ENCODE measurements around the gene DUXA.
"Not testable (repeated sequence)": the region's sequence is repeated elsewhere in the genome, so short reads cannot be mapped to it uniquely, and the experiment has no call there.

Gene DUXA

GRCh38 chr19:57167385-57167784 is at the start of gene DUXA:
Gene DUXA (minus strand): TSS chr19:57167485. CDS start chr19:57167443, 42 bp downstream.
- DNase-seq (ENCODE audit: low read depth in 2 of 2, low spot score in 1 of 2), result no peak

DNA sequence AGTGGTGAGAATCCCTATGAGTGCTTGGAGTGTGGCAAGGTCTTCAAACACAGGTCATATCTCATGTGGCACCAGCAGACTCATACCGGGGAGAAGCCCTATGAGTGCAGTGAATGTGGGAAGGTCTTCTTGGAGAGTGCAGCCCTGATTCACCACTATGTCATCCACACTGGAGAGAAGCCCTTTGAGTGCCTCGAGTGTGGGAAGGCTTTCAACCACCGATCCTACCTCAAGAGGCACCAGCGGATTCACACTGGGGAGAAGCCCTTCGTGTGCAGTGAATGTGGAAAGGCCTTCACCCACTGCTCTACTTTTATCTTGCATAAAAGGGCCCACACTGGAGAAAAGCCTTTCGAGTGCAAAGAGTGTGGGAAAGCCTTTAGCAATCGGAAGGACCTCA is 44.8 kb upstream of the DUXA start:
- no peak for DNase-seq (ENCODE audit: low read depth in 2 of 2, low spot score in 1 of 2)

DNA sequence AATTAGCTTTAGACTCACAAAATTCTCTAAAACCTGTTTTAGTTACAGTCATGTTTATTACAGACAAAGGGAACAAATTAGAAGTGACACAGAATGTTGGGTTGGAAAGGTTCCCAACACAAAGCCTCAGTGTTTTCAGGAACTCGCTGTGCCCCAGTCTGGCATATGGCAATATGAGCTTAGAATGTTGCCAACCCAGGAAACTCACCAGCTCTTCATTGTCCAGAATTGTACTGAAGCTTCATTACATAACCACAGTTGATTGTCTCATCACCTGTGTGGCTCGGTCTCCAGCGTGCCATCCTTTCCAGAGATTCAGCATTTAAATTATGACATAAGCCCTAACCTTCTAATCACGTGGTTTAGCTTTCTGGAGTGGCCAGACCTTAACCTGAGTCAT is 43.1 kb upstream of the DUXA start:
- no peak for DNase-seq (ENCODE audit: low read depth in 2 of 2, low spot score in 1 of 2)

GRCh38 chr19:57202160-57202559 is 34.9 kb upstream of the DUXA start:
- no peak for DNase-seq (ENCODE audit: low read depth in 2 of 2, low spot score in 1 of 2)

GRCh38 chr19:57197874-57198273 is 30.6 kb upstream of the DUXA start:
- DNase-seq (ENCODE audit: low read depth in 2 of 2, low spot score in 1 of 2), result not testable (repeated sequence)

- no peak for DNase-seq (ENCODE audit: low read depth in 2 of 2, low spot score in 1 of 2)
Observed at GRCh38 chr19:57192993-57193392, 25.7 kb upstream of the DUXA start.

DNA sequence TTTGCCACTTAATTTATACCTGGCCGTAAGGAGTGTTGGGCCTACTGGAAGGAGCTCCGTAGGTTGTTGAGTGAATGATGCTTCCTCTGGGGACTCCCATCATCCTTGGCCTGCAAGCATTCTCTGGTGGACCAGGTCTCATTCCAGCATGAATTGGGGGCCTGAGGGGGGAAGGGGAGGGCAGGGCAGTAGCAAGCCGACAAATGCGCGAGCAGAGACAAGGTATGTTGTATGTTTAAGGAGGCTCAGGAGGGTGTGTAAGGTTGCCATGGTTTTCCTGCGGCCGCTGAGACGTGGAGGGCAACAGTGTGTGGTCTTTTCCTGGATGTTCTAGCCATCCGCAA is 24.8 kb upstream of the DUXA start:
- no peak for DNase-seq (ENCODE audit: low read depth in 2 of 2, low spot score in 1 of 2)

GRCh38 chr19:57191141-57192076 is 24.1 kb upstream of the DUXA start, which contains the start of gene ZNF264:
Gene ZNF264 (plus strand): TSS chr19:57191500. CDS start chr19:57191914, 414 bp downstream.
- DNase-seq (ENCODE audit: low read depth in 2 of 2, low spot score in 1 of 2), result peak; percentile 77 to 85

- no peak for DNase-seq (ENCODE audit: low read depth in 2 of 2, low spot score in 1 of 2)
Observed at GRCh38 chr19:57190301-57190700, 23.0 kb upstream of the DUXA start.

DNA sequence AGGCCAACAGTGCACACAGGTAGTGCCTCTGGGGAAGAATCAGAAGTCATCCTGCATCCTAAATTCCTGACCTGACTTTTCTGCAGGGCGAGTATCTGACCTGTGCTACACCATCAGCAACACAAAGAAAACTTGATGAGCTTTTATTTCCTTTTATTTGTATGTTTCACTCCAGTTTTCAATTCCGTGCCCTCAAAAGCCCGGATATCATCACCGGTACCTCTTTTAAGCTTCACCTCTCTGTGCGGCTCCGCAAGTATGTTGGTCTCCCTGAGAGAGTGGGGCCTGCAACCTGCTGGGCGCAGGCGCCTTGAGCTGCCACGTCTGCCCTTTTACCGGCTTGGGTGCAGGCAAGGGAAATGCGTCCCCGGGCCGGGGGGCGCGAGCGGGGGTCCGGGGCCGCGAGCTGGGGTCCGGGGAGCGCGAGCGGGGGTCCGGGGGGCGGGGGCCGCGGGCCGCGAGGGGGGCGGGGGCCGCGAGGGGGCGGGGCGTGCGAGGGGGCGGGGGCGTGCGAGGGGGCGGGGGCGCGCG is 4.3 kb upstream of the DUXA start:
- DNase-seq (ENCODE audit: low read depth in 2 of 2, low spot score in 1 of 2), result no peak

GRCh38 chr19:57165846-57166245 is 1.4 kb downstream of the DUXA start:
- no peak for DNase-seq (ENCODE audit: low read depth in 2 of 2, low spot score in 1 of 2)

DNA sequence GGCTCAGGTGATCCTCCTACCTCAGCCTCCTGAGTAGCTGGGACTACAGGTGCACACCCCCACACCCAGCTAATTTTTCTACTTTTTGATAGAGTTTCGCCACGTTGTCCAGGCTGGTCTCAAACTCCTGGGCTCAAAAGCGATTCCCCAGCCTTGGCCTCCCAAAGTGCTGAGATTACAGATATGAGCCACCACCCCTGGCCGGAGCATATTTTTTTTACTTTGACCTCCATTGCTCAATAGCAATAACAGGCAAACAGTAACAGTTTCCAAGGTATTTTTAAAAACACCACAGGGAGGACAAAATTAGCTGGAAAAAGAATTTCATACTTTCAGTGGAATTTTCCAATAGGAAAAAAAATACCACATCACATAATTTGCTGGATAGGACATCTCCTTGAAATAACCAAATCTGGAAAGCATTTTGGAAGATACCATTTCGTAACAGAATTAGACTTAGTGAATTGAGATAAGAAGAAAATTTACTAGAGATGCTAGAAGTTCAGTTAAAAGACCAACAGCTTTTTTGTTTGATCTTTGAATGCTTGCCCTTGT is 5.2 kb downstream of the DUXA start:
- no peak for DNase-seq (ENCODE audit: low read depth in 2 of 2, low spot score in 1 of 2)

DNA sequence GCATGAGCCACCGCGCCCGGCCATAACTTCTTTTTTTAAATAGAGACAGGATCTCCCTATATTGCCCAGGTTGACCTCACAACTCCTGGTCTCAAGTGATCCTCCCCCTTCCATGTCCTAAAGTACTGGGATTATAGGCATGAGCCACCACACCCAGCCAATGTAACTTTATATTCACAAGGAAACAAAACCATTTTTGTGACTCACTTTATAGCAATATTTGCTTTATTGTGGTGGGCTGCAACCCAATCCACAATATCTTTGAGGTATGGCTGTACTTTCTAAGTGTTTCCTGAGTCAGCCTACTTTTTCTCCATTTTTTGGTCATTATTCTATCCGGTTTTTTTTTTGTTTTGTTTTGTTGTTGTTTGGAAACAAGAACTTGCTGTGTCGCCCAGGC is 14.4 kb downstream of the DUXA start:
- DNase-seq (ENCODE audit: low read depth in 2 of 2, low spot score in 1 of 2), result no peak

- no peak for DNase-seq (ENCODE audit: low read depth in 2 of 2, low spot score in 1 of 2)
Observed at GRCh38 chr19:57141699-57142098, 25.6 kb downstream of the DUXA start.

DNA sequence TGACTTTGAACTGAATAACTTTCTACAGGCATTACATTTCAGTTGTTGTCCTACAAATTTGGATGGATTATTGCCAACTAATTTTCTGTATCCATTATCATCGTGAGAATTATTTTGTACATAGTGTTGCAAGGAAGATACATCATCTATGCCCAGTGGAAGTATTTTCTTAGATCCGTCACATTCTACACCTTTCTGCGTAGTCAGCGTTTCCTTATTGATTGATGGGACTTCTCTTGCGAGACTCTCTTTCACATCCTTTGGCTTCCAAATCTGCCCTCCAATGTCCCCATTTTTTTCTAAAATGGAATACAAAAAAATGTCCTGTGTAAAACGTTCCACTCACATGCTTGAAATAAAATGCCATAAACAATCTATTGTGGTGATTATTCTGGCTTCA is 31.5 kb downstream of the DUXA start:
- DNase-seq (ENCODE audit: low read depth in 2 of 2, low spot score in 1 of 2), result no peak

GRCh38 chr19:57127403-57127802 is 39.9 kb downstream of the DUXA start:
- DNase-seq (ENCODE audit: low read depth in 2 of 2, low spot score in 1 of 2), result not testable (repeated sequence)

- no peak for DNase-seq (ENCODE audit: low read depth in 2 of 2, low spot score in 1 of 2)
Observed at GRCh38 chr19:57123882-57124281, 43.4 kb downstream of the DUXA start.

- DNase-seq (ENCODE audit: low read depth in 2 of 2, low spot score in 1 of 2), result no peak
Observed at GRCh38 chr19:57118848-57119247, 48.4 kb downstream of the DUXA start.

GRCh38 chr19:57113501-57113900 is 53.8 kb downstream of the DUXA start:
- not testable (repeated sequence) for DNase-seq (ENCODE audit: low read depth in 2 of 2, low spot score in 1 of 2)

GRCh38 chr19:57111329-57111644 is 56.0 kb downstream of the DUXA start:
- no peak for DNase-seq (ENCODE audit: low read depth in 2 of 2, low spot score in 1 of 2)

GRCh38 chr19:57110592-57111328 is 56.5 kb downstream of the DUXA start:
- DNase-seq (ENCODE audit: low read depth in 2 of 2, low spot score in 1 of 2), result no peak

DNA sequence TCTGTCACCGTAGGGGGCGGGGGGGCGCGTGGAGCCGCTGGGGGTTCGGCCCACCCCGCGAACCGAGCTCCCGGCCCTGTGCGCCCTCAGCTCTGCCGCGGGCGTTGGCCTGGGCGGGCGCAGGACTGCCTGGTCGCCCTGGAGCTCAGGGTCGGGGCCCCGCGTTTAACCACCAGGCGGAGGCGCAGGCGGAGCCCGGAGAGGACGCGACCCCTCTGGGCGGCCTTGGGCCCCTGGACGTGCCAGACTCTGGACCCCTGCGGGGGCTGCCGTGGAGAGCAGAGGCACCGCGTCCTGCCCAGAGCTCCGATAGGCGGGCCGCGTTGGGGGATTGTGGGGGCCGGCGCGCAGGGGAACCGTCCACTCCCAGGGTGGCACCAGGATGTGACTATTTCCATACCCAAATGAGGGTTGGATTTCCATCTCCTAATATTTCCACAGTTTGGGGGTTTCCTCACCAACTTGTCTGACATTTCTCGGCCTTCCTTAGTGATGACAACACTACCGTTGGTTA is 60.5 kb downstream of the DUXA start:
- no peak for DNase-seq (ENCODE audit: low read depth in 2 of 2, low spot score in 1 of 2)
